ENCODE measurements around the gene GRK6.
A peak's percentile ranks its signal among the peaks of the same experiment; 100 is the strongest.

Gene GRK6

GRCh38 chr5:177483994-177484901 lies 57.8 kb downstream of the GRK6 start:
- TF ChIP-seq TCF12 (IDR thresholded peaks at IDR 0.05; ENCODE audit: low read depth) = no peak
- no peak for TF ChIP-seq CREB1 (IDR thresholded peaks at IDR 0.05; ENCODE audit: low read depth)
- TF ChIP-seq ZBTB7A (IDR thresholded peaks at IDR 0.05; ENCODE audit: low read depth) = no peak
- TF ChIP-seq USF1 (IDR thresholded peaks at IDR 0.05) = no peak
- TF ChIP-seq NFIC (IDR thresholded peaks at IDR 0.05) = no peak

GRCh38 chr5:177484902-177485549 lies 58.5 kb downstream of the GRK6 start:
- no peak for TF ChIP-seq CEBPB (IDR thresholded peaks at IDR 0.05)
- no peak for TF ChIP-seq MAX (IDR thresholded peaks at IDR 0.05)
- no peak for TF ChIP-seq YY1 (IDR thresholded peaks at IDR 0.05; ENCODE audit: low read depth)
- no peak for TF ChIP-seq RAD21 (IDR thresholded peaks at IDR 0.05; ENCODE audit: low read depth)
- no peak for TF ChIP-seq REST (IDR thresholded peaks at IDR 0.05; ENCODE audit: low read depth)
- no peak for TF ChIP-seq EP300 (IDR thresholded peaks at IDR 0.05; ENCODE audit: borderline replicate concordance)
- no peak for TF ChIP-seq FOXM1 (IDR thresholded peaks at IDR 0.05; ENCODE audit: borderline replicate concordance, low read depth)
- no peak for TF ChIP-seq USF1 (IDR thresholded peaks at IDR 0.05)
- TF ChIP-seq TCF12 (IDR thresholded peaks at IDR 0.05; ENCODE audit: low read depth) = no peak
- no peak for TF ChIP-seq CREB1 (IDR thresholded peaks at IDR 0.05; ENCODE audit: low read depth)
- TF ChIP-seq EGR1 (IDR thresholded peaks at IDR 0.05) = no peak

- TF ChIP-seq MAX (IDR thresholded peaks at IDR 0.05) (no peak), TEAD4 (IDR thresholded peaks at IDR 0.05) (no peak), FOXM1 (IDR thresholded peaks at IDR 0.05; ENCODE audit: borderline replicate concordance, low read depth) (no peak)
Measured at GRCh38 chr5:177486256-177486655, 59.8 kb downstream of the GRK6 start.

GRCh38 chr5:177487144-177487543 lies 60.7 kb downstream of the GRK6 start:
- TF ChIP-seq YY1 (IDR thresholded peaks at IDR 0.05; ENCODE audit: low read depth) (no peak), USF1 (IDR thresholded peaks at IDR 0.05) (peak; percentile 55)

- TF ChIP-seq EGR1 (IDR thresholded peaks at IDR 0.05) = no peak
- no peak for TF ChIP-seq EP300 (IDR thresholded peaks at IDR 0.05; ENCODE audit: borderline replicate concordance)
- TF ChIP-seq REST (IDR thresholded peaks at IDR 0.05; ENCODE audit: low read depth) = no peak
- TF ChIP-seq TEAD4 (IDR thresholded peaks at IDR 0.05) = no peak
- TF ChIP-seq ZBTB7A (IDR thresholded peaks at IDR 0.05; ENCODE audit: low read depth) = no peak
- TF ChIP-seq RAD21 (IDR thresholded peaks at IDR 0.05; ENCODE audit: low read depth) = 0 out of 2 replicates have a peak, but pooled peaks have one; percentile 8
- TF ChIP-seq YY1 (IDR thresholded peaks at IDR 0.05; ENCODE audit: low read depth) = no peak
Measured at GRCh38 chr5:177487975-177488374, 61.5 kb downstream of the GRK6 start.

GRCh38 chr5:177489119-177489716 lies 62.7 kb downstream of the GRK6 start:
- no peak for TF ChIP-seq FOXM1 (IDR thresholded peaks at IDR 0.05; ENCODE audit: borderline replicate concordance, low read depth)
- TF ChIP-seq TAF1 (IDR thresholded peaks at IDR 0.05; ENCODE audit: low read depth) = no peak
- TF ChIP-seq USF1 (IDR thresholded peaks at IDR 0.05) = no peak
- no peak for TF ChIP-seq REST (IDR thresholded peaks at IDR 0.05; ENCODE audit: low read depth)
- TF ChIP-seq MAX (IDR thresholded peaks at IDR 0.05) = no peak
- TF ChIP-seq ZBTB7A (IDR thresholded peaks at IDR 0.05; ENCODE audit: low read depth) = no peak
- TF ChIP-seq NFIC (IDR thresholded peaks at IDR 0.05) = no peak
- no peak for TF ChIP-seq CREB1 (IDR thresholded peaks at IDR 0.05; ENCODE audit: low read depth)
- no peak for TF ChIP-seq CEBPB (IDR thresholded peaks at IDR 0.05)
- no peak for TF ChIP-seq EGR1 (IDR thresholded peaks at IDR 0.05)
- no peak for TF ChIP-seq YY1 (IDR thresholded peaks at IDR 0.05; ENCODE audit: low read depth)

All from Ishikawa (cell line).